Natural killer cell (primary cell): ENCODE measurements around the gene TMEM167A. TPM values are rescaled to one million over a fixed set of nuclear protein-coding genes. Genes with fewer than 3 reads are reported as not detected.

Experiments
- ATAC-seq, 3 donors: fragments of 150-1000 bp in 2 of 3; fragments of 200-7000 bp in 1 of 3; cut with Tn5 transposase; 1 replicate in 1 of 3; 2 replicates in 2 of 3; pipeline ENCODE4 v1.10.0; 2021; ENCODE audit warnings: mild to moderate bottlenecking in 2 of 3, moderate library complexity in 2 of 3
- DNase-seq, 2 donors: peaks; one replicate each; pipeline versions ENCODE4 v3.0.0 to v3.0.0-alpha.2; 2013 to 2021; ENCODE audit warnings: mixed read lengths in 1 of 2
- H3K27ac ChIP-seq: one replicate; pipeline ENCODE4 v1.5.1; 2013; ENCODE audit warnings: mild to moderate bottlenecking, low read length
- H3K27me3 ChIP-seq: one replicate; pipeline ENCODE4 v1.6.1; 2013; ENCODE audit warnings: low read length; ENCODE audit not compliant: control insufficient read depth, insufficient read depth
- H3K36me3 ChIP-seq: one replicate; pipeline ENCODE4 v1.6.1; 2013; ENCODE audit warnings: low read length; ENCODE audit not compliant: control insufficient read depth, insufficient read depth
- H3K4me1 ChIP-seq: one replicate; pipeline ENCODE4 v1.6.1; 2013; ENCODE audit warnings: low read length; ENCODE audit not compliant: control insufficient read depth, insufficient read depth
- H3K4me3 ChIP-seq: one replicate; pipeline ENCODE4 v1.5.1; 2013; ENCODE audit warnings: low read length
- H3K9me3 ChIP-seq: one replicate; pipeline ENCODE4 v1.6.1; 2013; ENCODE audit warnings: low read length; ENCODE audit not compliant: control insufficient read depth, insufficient read depth
- H3K27ac Mint-ChIP-seq, 2 donors: one replicate each; pipeline ENCODE4 v1.8.0; 2022; ENCODE audit warnings: mild to moderate bottlenecking in 2 of 2, mixed read lengths in 2 of 2, moderate library complexity in 1 of 2
- H3K27me3 Mint-ChIP-seq, 2 donors: one replicate each; pipeline ENCODE4 v1.8.0; 2022; ENCODE audit warnings: low read depth in 2 of 2, mixed read lengths in 2 of 2
- H3K36me3 Mint-ChIP-seq: one replicate; pipeline ENCODE4 v1.8.0; 2022; ENCODE audit warnings: mixed read lengths
- H3K4me1 Mint-ChIP-seq, 2 donors: one replicate each; pipeline ENCODE4 v1.8.0; 2022; ENCODE audit warnings: mixed read lengths in 2 of 2
- H3K4me3 Mint-ChIP-seq: one replicate; pipeline ENCODE4 v1.8.0; 2022; ENCODE audit warnings: mild to moderate bottlenecking, moderate library complexity, mixed read lengths
- H3K9me3 Mint-ChIP-seq, 2 donors: one replicate each; pipeline ENCODE4 v1.8.0; 2022; ENCODE audit warnings: mixed read lengths in 2 of 2
- WGBS: methylation state at CpG from one replicate; pipeline ENCODE4 v1.1.7; 2013; ENCODE audit warnings: missing lambda C conversion rate; ENCODE audit not compliant: insufficient coverage; 5-methylcytosine and 5-hydroxymethylcytosine counted together
- intact Hi-C: fragments of 100-400 bp; cut with micrococcal nuclease; formaldehyde crosslinking; loops from one replicate; pipeline ENCODE4 v1.14.2; 2022
- total RNA-seq, 4 donors: library from RNA; stranded (reverse); fragments of 120-200 nt in 1 of 4; gene quantifications; one replicate each; pipeline versions ENCODE4 v1.2.3 to v1.2.4, GENCODE V29; 2013 to 2022
- TF ChIP-seq, protein P1 (sequence below): fragments of 200-600 bp; IDR thresholded peaks from one replicate; pipeline ENCODE4 v1.8.0; 2022; ENCODE audit warnings: antibody characterized with exemption

TMEM167A gene
- total RNA-seq, 3 donors from 2014 or later (not counting 1 experiment from before 2014, with no cell fraction given) = 42.0 to 45.3 (median 44.2) TPM

DNA sequence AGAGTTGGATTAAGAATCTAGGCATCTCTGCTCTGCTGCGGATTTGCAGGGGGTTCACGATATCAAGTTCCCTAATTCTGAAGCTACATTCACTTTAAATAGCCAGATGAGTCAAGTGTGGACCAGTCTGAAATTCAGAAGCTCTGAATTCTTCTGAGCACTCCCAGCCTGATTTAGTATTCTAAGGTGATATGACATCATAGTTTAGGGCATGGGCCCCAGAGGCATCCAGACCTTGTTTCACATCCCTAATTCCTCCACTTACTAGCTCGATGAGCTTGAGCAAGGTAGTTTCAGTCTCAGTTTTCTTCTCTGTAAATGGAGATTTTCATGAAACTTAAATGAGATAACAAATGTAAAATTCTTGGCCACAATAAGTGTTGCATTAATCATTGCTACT is 65.2 kb downstream of the TMEM167A start:
- no peak for DNase-seq
- no peak for ATAC-seq
- Mint-ChIP-seq H3K27ac (no peak overlapping the region), H3K36me3 (no peaks in the 10 kb centered on the region), H3K9me3 (no peaks in the 10 kb centered on the region), H3K4me1 (no peaks in the 10 kb centered on the region), H3K27me3 (no peaks in the 10 kb centered on the region), H3K4me3 (no peak overlapping the region)
- Histone ChIP-seq H3K27me3 (no peaks in the 10 kb centered on the region), H3K4me3 (no peak overlapping the region), H3K36me3 (no peaks in the 10 kb centered on the region), H3K4me1 (no peaks in the 10 kb centered on the region), H3K27ac (no peak overlapping the region), H3K9me3 (no peaks in the 10 kb centered on the region)
- intact Hi-C loops = no loop called here
- TF ChIP-seq, protein P1, sequence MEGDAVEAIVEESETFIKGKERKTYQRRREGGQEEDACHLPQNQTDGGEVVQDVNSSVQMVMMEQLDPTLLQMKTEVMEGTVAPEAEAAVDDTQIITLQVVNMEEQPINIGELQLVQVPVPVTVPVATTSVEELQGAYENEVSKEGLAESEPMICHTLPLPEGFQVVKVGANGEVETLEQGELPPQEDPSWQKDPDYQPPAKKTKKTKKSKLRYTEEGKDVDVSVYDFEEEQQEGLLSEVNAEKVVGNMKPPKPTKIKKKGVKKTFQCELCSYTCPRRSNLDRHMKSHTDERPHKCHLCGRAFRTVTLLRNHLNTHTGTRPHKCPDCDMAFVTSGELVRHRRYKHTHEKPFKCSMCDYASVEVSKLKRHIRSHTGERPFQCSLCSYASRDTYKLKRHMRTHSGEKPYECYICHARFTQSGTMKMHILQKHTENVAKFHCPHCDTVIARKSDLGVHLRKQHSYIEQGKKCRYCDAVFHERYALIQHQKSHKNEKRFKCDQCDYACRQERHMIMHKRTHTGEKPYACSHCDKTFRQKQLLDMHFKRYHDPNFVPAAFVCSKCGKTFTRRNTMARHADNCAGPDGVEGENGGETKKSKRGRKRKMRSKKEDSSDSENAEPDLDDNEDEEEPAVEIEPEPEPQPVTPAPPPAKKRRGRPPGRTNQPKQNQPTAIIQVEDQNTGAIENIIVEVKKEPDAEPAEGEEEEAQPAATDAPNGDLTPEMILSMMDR = no peak
- 73% methylated on average over 2 of the region's 3 CpGs for WGBS

DNA sequence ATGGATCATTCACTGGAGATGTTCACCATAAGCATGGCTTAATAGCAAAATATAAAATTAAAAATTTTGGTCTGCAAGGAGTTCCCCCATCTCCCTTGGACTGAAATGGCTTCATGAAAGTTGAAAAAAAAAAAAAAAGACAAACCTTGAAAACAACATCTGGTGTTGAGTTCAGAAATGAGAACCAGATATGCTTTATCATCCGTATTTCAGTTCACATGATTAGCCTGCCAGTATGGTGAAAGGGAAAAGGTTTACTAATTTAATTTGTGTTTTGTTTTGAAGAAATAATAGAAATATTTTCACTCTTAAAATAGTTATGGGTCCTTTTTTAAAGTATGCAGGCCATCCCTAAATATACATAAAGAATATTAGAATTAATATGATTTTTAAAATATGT is 67.8 kb downstream of the TMEM167A start:
- Mint-ChIP-seq H3K4me3 (no peak overlapping the region), H3K4me1 (no peaks in the 10 kb centered on the region), H3K36me3 (no peaks in the 10 kb centered on the region), H3K9me3 (no peaks in the 10 kb centered on the region), H3K27ac (no peak overlapping the region), H3K27me3 (peaks cover 0 to 3% of the 10 kb centered on the region in 2 donors)
- Histone ChIP-seq H3K4me1 (no peaks in the 10 kb centered on the region), H3K27ac (no peak overlapping the region), H3K9me3 (no peaks in the 10 kb centered on the region), H3K27me3 (no peaks in the 10 kb centered on the region), H3K36me3 (no peaks in the 10 kb centered on the region), H3K4me3 (no peak overlapping the region)
- ATAC-seq (no peak), DNase-seq (no peak)
- intact Hi-C loops = no loop called here
- WGBS = no CpG with 5 or more reads among the region's 1 CpG
- TF ChIP-seq, protein P1 = no peak

DNA sequence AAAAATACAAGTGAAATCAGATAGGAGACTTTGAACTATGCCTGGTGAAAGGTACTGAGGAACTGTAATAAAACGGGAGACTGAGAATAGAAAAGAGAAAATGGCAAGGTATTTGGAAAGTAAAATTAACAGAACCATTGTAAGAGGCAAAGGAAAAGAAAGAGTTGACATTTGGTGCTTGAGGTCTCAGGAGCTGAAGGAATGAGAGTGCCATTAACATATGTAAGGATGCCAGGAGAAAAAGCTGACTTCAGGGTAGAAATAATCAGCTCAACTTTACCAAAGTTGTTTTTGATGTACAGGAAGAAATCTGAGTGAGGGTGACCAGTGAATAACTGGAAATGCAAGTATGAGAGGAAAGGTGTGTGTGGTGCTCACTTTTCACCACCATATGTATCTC is 69.4 kb downstream of the TMEM167A start:
- Histone ChIP-seq H3K4me3 (no peak overlapping the region), H3K9me3 (no peaks in the 10 kb centered on the region), H3K27ac (no peak overlapping the region), H3K27me3 (no peaks in the 10 kb centered on the region), H3K36me3 (no peaks in the 10 kb centered on the region), H3K4me1 (no peaks in the 10 kb centered on the region)
- 95% methylated on average over 1 of the region's 1 CpG for WGBS
- no peaks in the 10 kb centered on the region for H3K9me3 Mint-ChIP-seq
- intact Hi-C loops = no loop called here
- TF ChIP-seq, protein P1 = no peak
- no peaks in the 10 kb centered on the region for H3K4me1 Mint-ChIP-seq
- DNase-seq = no peak
- H3K27ac Mint-ChIP-seq = no peak overlapping the region
- peaks cover 0 to 3% of the 10 kb centered on the region in 2 donors for H3K27me3 Mint-ChIP-seq
- H3K4me3 Mint-ChIP-seq = no peak overlapping the region
- no peaks in the 10 kb centered on the region for H3K36me3 Mint-ChIP-seq
- ATAC-seq = no peak

DNA sequence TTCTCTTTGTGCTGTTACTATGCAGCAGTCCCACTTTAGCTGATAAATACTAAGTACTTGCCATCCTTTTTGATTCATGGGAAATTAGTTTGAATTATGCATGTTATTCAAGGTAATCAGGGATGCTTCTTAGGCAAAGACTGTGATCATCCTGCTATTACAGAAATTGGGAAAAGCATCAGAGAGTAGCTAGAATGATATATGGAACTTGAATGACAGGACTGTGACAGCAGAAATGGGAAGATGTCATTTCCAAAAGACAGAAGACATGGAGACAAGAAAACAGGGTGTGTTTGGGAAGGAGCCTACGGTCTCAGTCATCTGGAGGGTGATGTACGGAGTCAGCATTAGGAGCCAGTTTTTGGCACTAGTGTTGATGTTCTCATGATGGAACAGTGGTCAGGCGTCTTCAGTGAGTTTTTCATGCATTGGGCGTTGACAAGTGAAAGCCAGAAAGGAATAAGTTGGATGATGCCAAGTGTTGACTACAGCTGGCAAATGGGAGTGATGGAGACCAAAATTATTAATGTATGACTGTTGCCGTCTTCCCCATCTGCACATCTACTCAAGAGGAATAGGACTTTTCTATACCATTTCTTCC is 70.4 kb downstream of the TMEM167A start:
- Mint-ChIP-seq H3K36me3 (no peaks in the 10 kb centered on the region), H3K4me1 (no peaks in the 10 kb centered on the region), H3K4me3 (no peak overlapping the region), H3K9me3 (no peaks in the 10 kb centered on the region), H3K27me3 (peaks cover 0 to 3% of the 10 kb centered on the region in 2 donors), H3K27ac (no peak overlapping the region)
- H3K4me1 ChIP-seq = no peaks in the 10 kb centered on the region
- no peaks in the 10 kb centered on the region for H3K9me3 ChIP-seq
- H3K4me3 ChIP-seq = no peak overlapping the region
- no peaks in the 10 kb centered on the region for H3K36me3 ChIP-seq
- ATAC-seq (no peak), DNase-seq (no peak)
- no peak overlapping the region for H3K27ac ChIP-seq
- intact Hi-C loops = no loop called here
- H3K27me3 ChIP-seq = no peaks in the 10 kb centered on the region
- WGBS = 93% methylated on average over 5 of the region's 5 CpGs
- TF ChIP-seq, protein P1 = no peak
